Endothelial cell of umbilical vein (primary cell): ENCODE measurements around the gene NPY1R. TPM values are rescaled to one million over a fixed set of nuclear protein-coding genes. Genes with fewer than 3 reads are reported as not detected.

ENCODE experiments used
- BruUV-seq: library from RNA; stranded (reverse); fragments of 400-500 nt; replicated peaks from 2 replicates; lab custom pipeline; 2021; lab: Mats Ljungman, UMichigan
- CTCF ChIA-PET: fragments of 300-600, 350-600 bp; sonication (Branson Sonifier 250); formaldehyde crosslinking; loops from one replicate; lab custom pipeline; 2021; ENCODE audit warnings: antibody characterized with exemption, inconsistent platforms; lab: Charles Lee
- POLR2A ChIA-PET: fragments of 300-600, 350-600 bp; sonication (Branson Sonifier 250); formaldehyde crosslinking; loops from one replicate; lab custom pipeline; 2021; ENCODE audit warnings: antibody characterized with exemption, inconsistent platforms; lab: Charles Lee
- DNase-seq: peaks from one replicate; pipeline ENCODE4 v3.0.0-alpha.2; 2011; ENCODE audit warnings: low read depth, low spot score
- FAIRE-seq: peaks from 2 replicates; lab custom pipeline; 2011; peaks lifted over from hg19 to GRCh38; lab: Jason Lieb, UNC
- H2AFZ ChIP-seq: 2 replicates; pipeline ENCODE4 v1.6.0; 2012; ENCODE audit warnings: low read depth, low read length, control low read depth, inconsistent platforms
- H3K27ac ChIP-seq: 2 replicates; pipeline ENCODE4 v1.5.1; 2011; ENCODE audit warnings: low read depth, mild to moderate bottlenecking, control low read depth, low read length, moderate library complexity; ENCODE audit not compliant: insufficient read depth
- H3K27me3 ChIP-seq, 2 experiments: 2 replicates each; pipeline versions ENCODE4 v1.6.0 to v1.6.1; 2011; ENCODE audit warnings: low read length in 2 of 2, mixed read lengths in 1 of 2; ENCODE audit not compliant: control insufficient read depth in 2 of 2, insufficient read depth in 2 of 2
- H3K36me3 ChIP-seq, 2 experiments: 2 replicates in 1 of 2; 3 replicates in 1 of 2; pipeline ENCODE4 v1.5.1; 2011; ENCODE audit warnings: low read length in 2 of 2, mild to moderate bottlenecking in 1 of 2, moderate library complexity in 1 of 2; ENCODE audit not compliant: control insufficient read depth in 2 of 2, insufficient read depth in 2 of 2; ENCODE audit errors: extremely low read depth in 1 of 2
- H3K4me1 ChIP-seq: 3 replicates; pipeline ENCODE4 v1.5.1; 2011; ENCODE audit warnings: mild to moderate bottlenecking, low read length; ENCODE audit not compliant: control insufficient read depth, insufficient read depth; ENCODE audit errors: extremely low read depth
- H3K4me2 ChIP-seq: 2 replicates; pipeline ENCODE4 v1.6.1; 2011; ENCODE audit warnings: low read length, control low read depth, mixed read lengths; ENCODE audit not compliant: insufficient read depth
- H3K4me3 ChIP-seq, 3 experiments: fragments of 200-600 bp in 1 of 3; sonication (generic), shearing (Covaris generic) in 1 of 3; replicated peaks in 1 of 3; 2 replicates each; pipeline ENCODE4 v1.5.1; 2011 to 2016; ENCODE audit warnings: control low read depth in 3 of 3, low read length in 3 of 3, mild to moderate bottlenecking in 2 of 3, inconsistent platforms in 1 of 3, low read depth in 1 of 3, moderate library complexity in 1 of 3; ENCODE audit not compliant: insufficient read depth in 1 of 3
- H3K79me2 ChIP-seq: 2 replicates; pipeline ENCODE4 v1.6.0; 2012; ENCODE audit warnings: low read length, inconsistent platforms; ENCODE audit not compliant: control insufficient read depth, insufficient read depth
- H3K9ac ChIP-seq: replicated peaks from 2 replicates; pipeline ENCODE3; 2011; ENCODE audit warnings: low read length, control low read depth; ENCODE audit not compliant: insufficient read depth; ENCODE audit errors: extremely low read depth
- H3K9me1 ChIP-seq: replicated peaks from 3 replicates; pipeline ENCODE4 v1.6.0; 2011; ENCODE audit warnings: mild to moderate bottlenecking, low read length; ENCODE audit not compliant: control insufficient read depth, insufficient read depth; ENCODE audit errors: extremely low read depth
- H3K9me3 ChIP-seq: replicated peaks from 2 replicates; pipeline ENCODE4 v1.5.1; 2012; ENCODE audit warnings: low read length, inconsistent platforms; ENCODE audit not compliant: control insufficient read depth, insufficient read depth
- H4K20me1 ChIP-seq: replicated peaks from 2 replicates; pipeline ENCODE3; 2011; ENCODE audit warnings: mild to moderate bottlenecking, low read length; ENCODE audit not compliant: control insufficient read depth, insufficient read depth; ENCODE audit errors: extremely low read depth
- EZH2 ChIP-seq: IDR thresholded peaks from 2 replicates; pipeline ENCODE4 v1.6.1; 2012; ENCODE audit warnings: borderline replicate concordance, low read depth, mild to moderate bottlenecking, moderate library complexity, low read length, inconsistent platforms; ENCODE audit not compliant: severe bottlenecking
- FOS ChIP-seq: IDR thresholded peaks from 2 replicates; pipeline ENCODE4 v1.6.1; 2011; ENCODE audit warnings: mild to moderate bottlenecking, low read length, moderate library complexity, borderline replicate concordance; ENCODE audit not compliant: insufficient read depth
- GATA2 ChIP-seq: IDR thresholded peaks from 2 replicates; pipeline ENCODE4 v1.7.0; 2011; ENCODE audit warnings: low read depth, mild to moderate bottlenecking, moderate library complexity, mixed read lengths, low read length; ENCODE audit not compliant: insufficient read length, insufficient read depth
- JUN ChIP-seq: IDR thresholded peaks from 2 replicates; pipeline ENCODE4 v1.6.1; 2011; ENCODE audit warnings: borderline replicate concordance, low read depth; ENCODE audit not compliant: insufficient read length, insufficient read depth
- POLR2A ChIP-seq: IDR thresholded peaks from 2 replicates; pipeline ENCODE4 v1.6.1; 2012; ENCODE audit warnings: low read depth, mild to moderate bottlenecking, control low read depth, low read length
- POLR2AphosphoS5 ChIP-seq: IDR thresholded peaks from 2 replicates; pipeline ENCODE4 v1.6.1; 2012; ENCODE audit warnings: low read depth, mild to moderate bottlenecking, control low read depth, low read length, moderate library complexity; ENCODE audit not compliant: insufficient read depth
- dilution Hi-C: fragments of 300-500 bp; cut with MboI; formaldehyde crosslinking; loops from one replicate; pipeline ENCODE4 v1.15.0; 2019; ENCODE audit warnings: low sequenced_read_pairs; ENCODE audit not compliant: extremely low pct_ligation_motif_present
- intact Hi-C: fragments of 100-400 bp; cut with micrococcal nuclease; formaldehyde crosslinking; loops from one replicate; pipeline ENCODE4 v1.10.0; 2022
- polyA plus RNA-seq, 4 experiments: library from polyadenylated mRNA; depleted of rRNA in 3 of 4; stranded (reverse) in 3 of 4; unstranded in 1 of 4; fragments of >200 nt; gene quantifications; 2 replicates each; pipeline versions ENCODE4 v1.2.1 to v1.2.3, GENCODE V29; 2011 to 2012; ENCODE audit warnings: missing spikeins in 1 of 4
- total RNA-seq: library from RNA; stranded (reverse); gene quantifications from 2 replicates; pipeline ENCODE4 v1.2.3, GENCODE V29; 2021
- TF ChIP-seq, protein P1 (sequence below), 2 donors: IDR thresholded peaks; 1 replicate in 1 of 2; 2 replicates in 1 of 2; pipeline ENCODE4 v1.5.1; 2011; ENCODE audit warnings: low read length in 2 of 2, mild to moderate bottlenecking in 2 of 2, moderate library complexity in 2 of 2, control low read depth in 1 of 2, inconsistent platforms in 1 of 2, low read depth in 1 of 2; ENCODE audit not compliant: insufficient read depth in 1 of 2; ENCODE audit errors: extremely low read depth in 1 of 2

The NPY1R gene
- total and polyA plus RNA-seq, 2 donors (not counting 3 experiments of a cell fraction or from before 2014, with no cell fraction given), result 0.08 TPM; not detected in 1

DNA sequence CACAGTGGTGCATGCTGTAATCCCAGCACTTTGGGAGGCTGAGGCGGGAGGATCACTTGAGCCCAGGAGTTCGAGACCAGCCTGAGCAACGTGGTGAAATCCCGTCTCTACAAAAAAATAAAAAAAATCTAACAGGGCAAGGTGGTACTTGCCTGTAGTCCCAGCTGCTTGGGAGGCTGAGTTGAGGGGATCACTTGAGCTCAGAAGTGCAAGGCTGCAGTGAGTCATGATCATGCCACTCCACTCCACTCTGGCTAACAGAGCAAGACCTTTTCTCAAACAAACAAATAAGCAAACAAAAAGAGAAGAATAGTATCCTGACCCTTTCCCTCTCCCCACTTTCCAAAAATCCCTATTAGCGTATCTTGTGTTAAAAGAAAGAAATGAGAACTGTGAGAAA, 52.7 kb downstream of the NPY1R start:
- POLR2A ChIA-PET, result no interaction called here
- FAIRE-seq, result no peak
- DNase-seq, result no peak
- dilution Hi-C loops (no loop called here), intact Hi-C loops (no loop called here)
- Histone ChIP-seq H3K9ac (no peak overlapping the region), H3K4me3 (no peak overlapping the region), H3K9me1 (no peaks in the 10 kb centered on the region), H2AFZ (no peak overlapping the region), H3K4me2 (no peak overlapping the region), H3K79me2 (no peaks in the 10 kb centered on the region), H3K9me3 (no peaks in the 10 kb centered on the region), H3K36me3 (no peaks in the 10 kb centered on the region), H3K27me3 (no peaks in the 10 kb centered on the region), H3K27ac (no peak overlapping the region), H3K4me1 (no peaks in the 10 kb centered on the region), H4K20me1 (no peaks in the 10 kb centered on the region)
- no TSS peak for BruUV-seq
- TF ChIP-seq POLR2AphosphoS5, result no peak
- TF ChIP-seq, protein P1, sequence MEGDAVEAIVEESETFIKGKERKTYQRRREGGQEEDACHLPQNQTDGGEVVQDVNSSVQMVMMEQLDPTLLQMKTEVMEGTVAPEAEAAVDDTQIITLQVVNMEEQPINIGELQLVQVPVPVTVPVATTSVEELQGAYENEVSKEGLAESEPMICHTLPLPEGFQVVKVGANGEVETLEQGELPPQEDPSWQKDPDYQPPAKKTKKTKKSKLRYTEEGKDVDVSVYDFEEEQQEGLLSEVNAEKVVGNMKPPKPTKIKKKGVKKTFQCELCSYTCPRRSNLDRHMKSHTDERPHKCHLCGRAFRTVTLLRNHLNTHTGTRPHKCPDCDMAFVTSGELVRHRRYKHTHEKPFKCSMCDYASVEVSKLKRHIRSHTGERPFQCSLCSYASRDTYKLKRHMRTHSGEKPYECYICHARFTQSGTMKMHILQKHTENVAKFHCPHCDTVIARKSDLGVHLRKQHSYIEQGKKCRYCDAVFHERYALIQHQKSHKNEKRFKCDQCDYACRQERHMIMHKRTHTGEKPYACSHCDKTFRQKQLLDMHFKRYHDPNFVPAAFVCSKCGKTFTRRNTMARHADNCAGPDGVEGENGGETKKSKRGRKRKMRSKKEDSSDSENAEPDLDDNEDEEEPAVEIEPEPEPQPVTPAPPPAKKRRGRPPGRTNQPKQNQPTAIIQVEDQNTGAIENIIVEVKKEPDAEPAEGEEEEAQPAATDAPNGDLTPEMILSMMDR (IDR thresholded peaks at IDR 0.05; ENCODE audit: extremely low read depth in 1 of 2, insufficient read depth in 1 of 2, low read depth in 1 of 2, low read length in 2 of 2), result no peak
- TF ChIP-seq GATA2, result no peak
- TF ChIP-seq EZH2, result no peak
- TF ChIP-seq POLR2A, result no peak
- TF ChIP-seq FOS, result no peak
- no peak for TF ChIP-seq JUN
- CTCF ChIA-PET, result no interaction called here
